Stimulated activated CD4-positive, alpha-beta T cell treated with anti-CD3 and anti-CD28 coated beads, Interleukin-2, amount 100 ng/mL, for 48 hours (primary cell): ENCODE measurements around the gene CHAMP1.
"Not testable (repeated sequence)": the region's sequence is repeated elsewhere in the genome, so short reads cannot be mapped to it uniquely, and the experiment has no call there.

Experiments
- DNase-seq, 2 donors: peaks; one replicate each; pipeline ENCODE4 v3.0.0-alpha.2; 2020

Gene CHAMP1

GRCh38 chr13:114299604-114300305 is 14.5 kb upstream of the CHAMP1 start:
- no peak for DNase-seq

GRCh38 chr13:114303700-114304327 is 10.5 kb upstream of the CHAMP1 start:
- DNase-seq, result no peak

- no peak for DNase-seq
Observed at GRCh38 chr13:114304346-114305034, 9.8 kb upstream of the CHAMP1 start.

DNA sequence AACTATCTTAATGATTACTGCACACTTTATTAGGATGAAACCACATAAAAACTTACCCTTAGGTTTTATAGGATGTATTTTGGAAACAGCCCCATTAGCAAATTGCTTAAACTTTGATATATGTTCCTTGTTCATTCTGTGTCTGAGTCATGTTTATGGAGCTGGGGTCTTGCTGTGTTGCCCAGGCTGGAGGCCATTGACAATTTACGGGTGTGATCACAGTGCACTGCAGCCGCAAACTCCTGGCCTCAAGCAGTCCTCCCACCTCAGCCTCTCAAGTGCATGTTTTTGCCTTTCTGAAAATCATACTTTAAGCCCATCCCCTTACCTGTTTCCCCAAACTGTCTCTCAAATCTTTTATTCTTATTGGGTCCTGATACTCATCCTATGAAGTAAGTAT is 5.2 kb upstream of the CHAMP1 start:
- DNase-seq, result no peak

DNA sequence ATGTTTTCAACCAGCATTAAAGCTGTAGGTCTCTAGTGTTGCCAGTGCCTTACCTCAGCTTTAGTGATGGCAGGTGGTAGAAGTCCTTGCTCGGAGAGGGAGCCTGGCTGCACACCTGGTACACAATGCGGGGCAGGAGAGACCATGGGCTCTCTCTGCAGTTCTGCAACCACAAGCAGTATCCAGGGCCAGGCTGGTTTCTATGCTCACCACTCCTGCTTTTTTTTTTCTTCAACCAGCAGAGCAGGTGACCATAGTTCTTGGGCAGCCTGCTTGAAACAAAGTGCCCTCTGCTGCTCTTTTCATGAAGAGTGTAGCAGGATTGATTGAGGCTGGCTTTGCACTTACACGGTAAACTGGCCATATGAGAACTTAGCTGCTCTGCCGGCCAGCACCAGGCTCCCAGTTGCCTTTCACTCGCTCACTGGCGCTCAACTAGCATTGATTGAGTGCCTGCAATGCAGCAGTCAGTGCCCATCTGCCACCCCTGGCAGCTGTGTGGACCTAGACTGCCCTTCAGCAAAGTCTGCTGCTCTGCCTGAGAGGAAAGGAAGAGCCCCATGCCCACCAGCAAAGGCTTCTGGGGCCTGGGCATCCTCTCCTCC is 4.4 kb upstream of the CHAMP1 start:
- no peak for DNase-seq

- DNase-seq, result no peak
Observed at GRCh38 chr13:114310956-114311355, 3.3 kb upstream of the CHAMP1 start.

GRCh38 chr13:114311387-114311786 is 2.9 kb upstream of the CHAMP1 start:
- DNase-seq, result no peak

- DNase-seq, result no peak
Observed at GRCh38 chr13:114311908-114312307, 2.4 kb upstream of the CHAMP1 start.

GRCh38 chr13:114313061-114313860 is 1.0 kb upstream of the CHAMP1 start:
- DNase-seq, result peak; percentile 23 to 49

- DNase-seq, result no peak
Observed at GRCh38 chr13:114315074-114315785, 927 bp downstream of the CHAMP1 start.

- no peak for DNase-seq
Observed at GRCh38 chr13:114318624-114319023, 4.3 kb downstream of the CHAMP1 start.

DNA sequence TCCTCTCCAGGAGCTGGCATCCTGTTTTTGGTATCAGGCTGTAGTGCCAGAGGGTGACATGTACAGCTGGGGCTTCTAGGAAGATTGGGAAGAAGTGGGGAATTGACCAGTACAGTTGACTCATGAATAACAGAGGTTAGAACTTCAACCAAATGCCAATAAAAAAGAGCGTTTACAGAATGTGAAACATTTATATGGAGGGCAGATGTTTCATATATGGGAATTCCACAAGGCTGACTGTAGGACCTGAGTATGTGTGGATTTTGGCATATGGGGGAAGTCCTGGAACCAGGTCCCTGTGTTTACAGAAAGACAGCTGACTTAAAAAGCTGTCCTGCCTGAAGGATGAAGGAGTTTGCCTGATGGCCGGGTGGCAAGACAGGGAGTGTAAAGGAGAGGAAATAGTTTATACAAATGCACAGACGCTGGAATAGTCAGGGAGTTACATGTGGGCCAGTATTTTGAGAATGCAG is 5.2 kb downstream of the CHAMP1 start:
- no peak for DNase-seq

GRCh38 chr13:114320065-114320464 is 5.8 kb downstream of the CHAMP1 start:
- DNase-seq, result no peak

DNA sequence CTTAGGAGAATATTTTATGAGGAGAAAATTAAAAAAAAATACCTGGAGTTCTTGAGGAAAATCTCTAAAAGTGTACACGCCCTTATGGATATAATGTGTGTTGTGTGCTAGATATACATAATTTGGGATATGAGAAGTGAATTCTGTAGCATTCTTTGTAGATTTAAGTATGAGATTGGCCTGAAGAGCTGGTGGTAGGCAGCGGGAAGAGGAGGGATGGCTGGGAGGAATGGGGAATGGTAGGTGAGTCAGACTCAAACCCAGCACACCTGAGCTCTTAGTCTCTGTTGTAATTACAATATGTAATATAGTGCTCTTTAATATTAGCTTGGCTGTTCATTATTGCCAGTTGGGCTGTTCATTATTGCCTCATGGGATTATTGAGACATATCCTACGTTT is 7.0 kb downstream of the CHAMP1 start:
- DNase-seq, result no peak

DNA sequence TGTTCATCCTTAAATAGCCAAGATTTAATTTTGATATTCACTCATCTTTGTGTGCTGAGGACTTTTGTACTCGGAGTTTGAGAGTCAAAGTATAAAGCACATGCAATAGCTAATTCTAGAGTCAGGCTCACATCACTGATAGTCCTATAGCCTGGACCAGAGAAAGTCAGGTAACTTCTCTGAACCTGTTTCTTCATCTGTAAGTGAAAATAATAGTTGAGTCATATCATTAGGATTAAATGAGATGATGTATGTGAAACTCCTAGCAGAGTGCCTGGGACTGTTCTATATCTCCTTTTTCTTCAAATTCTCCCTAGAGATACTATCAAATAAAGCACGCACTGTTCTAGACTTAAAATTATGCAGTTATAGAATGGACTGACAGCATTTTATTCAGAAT is 9.0 kb downstream of the CHAMP1 start:
- DNase-seq, result no peak

DNA sequence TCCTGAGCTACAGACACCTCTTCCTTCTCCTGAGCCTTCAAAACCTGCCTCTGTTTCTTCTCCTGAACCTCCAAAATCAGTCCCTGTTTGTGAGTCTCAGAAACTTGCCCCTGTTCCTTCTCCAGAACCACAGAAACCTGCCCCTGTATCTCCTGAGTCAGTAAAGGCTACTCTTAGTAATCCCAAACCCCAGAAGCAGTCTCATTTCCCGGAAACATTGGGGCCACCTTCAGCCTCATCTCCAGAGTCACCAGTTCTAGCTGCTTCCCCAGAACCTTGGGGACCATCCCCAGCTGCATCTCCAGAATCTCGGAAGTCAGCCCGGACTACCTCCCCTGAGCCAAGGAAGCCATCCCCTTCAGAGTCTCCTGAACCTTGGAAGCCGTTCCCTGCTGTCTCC is 10.0 kb downstream of the CHAMP1 start:
- no peak for DNase-seq

DNA sequence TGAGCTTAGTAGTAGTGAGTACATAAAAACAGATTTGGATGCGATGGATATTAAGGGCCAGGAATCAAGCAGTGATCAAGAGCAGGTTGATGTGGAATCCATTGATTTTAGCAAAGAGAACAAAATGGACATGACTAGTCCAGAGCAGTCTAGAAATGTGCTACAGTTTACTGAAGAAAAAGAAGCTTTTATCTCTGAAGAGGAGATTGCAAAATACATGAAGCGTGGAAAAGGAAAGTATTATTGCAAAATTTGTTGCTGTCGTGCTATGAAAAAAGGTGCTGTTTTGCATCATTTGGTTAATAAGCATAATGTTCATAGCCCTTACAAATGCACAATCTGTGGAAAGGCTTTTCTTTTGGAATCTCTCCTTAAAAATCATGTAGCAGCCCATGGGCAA is 11.4 kb downstream of the CHAMP1 start:
- no peak for DNase-seq

DNA sequence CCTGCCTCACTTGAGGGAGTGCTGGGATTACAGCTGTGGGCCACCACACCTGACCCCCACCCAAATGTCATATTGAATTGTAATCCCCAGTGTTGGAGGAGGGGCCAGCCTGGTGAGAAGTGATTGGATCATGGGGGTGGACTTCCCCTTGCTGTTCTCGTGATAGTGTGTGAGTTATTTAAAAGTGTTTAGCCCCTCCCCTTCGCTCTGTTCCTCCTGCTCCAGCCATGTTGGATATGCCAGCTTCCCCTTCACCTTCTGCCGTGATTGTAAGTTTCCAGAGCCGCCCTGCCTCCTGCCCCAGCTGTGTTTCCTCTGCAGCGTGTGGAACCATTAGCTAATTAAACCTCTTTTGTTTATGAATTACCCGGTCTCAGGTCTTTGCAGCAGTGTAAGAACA is 13.7 kb downstream of the CHAMP1 start:
- no peak for DNase-seq

DNA sequence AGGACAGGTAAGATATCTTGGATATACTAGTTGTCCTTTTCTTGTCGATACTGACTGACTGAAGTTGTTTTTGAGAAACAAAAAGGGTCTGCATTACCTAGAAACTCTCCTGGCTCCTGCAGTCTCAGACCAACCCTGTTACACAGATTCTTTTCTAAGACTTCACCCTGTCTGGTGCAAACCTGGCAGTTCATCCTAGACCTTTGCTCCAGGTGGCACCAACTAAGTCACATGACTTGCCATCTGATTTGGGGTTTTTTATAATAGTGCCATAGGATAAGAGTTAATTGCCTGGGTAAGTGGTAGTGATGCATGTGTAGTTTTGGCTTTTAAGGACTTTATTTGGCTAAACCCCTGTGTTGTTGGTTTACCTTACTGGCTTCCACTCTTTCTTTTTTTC is 14.3 kb downstream of the CHAMP1 start:
- DNase-seq, result no peak

DNA sequence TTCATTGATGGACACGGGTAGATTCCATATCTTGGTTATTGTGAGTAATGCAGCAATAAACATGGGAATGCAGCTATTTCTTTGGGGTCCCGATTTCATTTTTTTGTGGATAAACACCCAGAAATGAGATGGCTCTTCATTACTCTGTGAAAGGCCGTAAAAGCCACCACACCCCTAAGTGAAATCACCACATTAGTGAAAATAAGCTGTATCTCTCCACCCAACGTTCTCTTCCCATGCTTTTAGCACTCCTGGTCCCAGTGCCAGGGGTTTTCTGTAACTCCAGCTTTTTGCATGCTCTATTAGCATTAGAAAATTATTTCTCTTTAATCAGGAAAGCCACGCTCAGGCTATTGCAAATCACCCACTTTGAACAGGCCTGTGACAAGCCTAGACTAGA is 15.8 kb downstream of the CHAMP1 start:
- no peak for DNase-seq

DNA sequence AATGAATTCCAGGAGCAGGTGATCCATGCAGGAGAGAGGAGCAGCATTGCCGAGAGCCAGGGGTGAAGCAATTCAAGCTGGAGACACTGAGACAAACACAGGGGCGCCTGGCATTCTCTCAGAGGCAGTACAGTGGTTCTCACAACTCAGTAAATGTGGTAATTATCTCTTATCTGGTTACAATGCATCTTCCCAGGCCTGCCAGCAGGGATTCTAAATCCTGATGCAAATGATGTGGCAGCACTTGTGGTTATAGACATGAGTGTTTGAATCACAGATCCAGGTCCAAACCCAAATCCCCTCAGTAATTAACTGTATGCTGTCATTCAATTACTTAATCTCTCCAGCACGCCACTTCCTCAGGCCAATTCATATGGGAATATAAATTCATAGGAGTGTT is 19.6 kb downstream of the CHAMP1 start:
- DNase-seq, result not testable (repeated sequence)
